ENCODE results near the gene NEAT1.
A peak's percentile ranks its signal among the peaks of the same experiment; 100 is the strongest.

NEAT1 gene

DNA sequence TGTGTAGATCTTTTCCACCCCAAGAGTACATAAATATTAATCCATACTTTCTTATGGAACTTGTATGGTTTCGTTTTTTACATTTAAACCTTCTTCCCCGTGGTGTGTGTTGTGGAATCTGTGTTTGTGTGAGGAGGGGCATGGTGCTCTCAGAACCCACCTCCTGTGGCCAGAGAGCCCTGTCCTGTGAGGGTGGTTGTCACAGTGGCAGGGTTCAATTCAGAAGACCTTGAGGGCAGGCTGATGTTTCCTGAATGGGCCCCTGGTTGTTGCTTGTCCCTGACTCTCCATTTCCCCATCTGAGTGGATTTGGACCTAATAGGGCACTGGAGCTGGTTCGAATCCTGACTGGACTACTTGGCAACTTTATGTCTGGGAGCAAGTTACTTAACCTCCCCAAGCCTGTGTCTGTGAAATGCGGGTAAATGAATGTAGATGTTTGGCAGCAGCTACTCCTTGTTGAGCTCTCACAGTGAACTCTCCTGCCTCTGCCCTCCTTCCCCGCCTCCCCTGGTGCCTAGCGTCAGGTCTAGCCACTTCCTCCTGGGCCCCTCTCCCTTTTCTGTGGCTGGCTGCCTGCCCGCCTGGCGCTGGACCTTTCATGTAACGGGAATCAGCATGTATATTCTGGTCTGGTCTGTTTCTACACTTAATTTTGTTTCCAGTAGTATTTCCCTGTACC, 7.3 kb downstream of the NEAT1 start:
- DNase-seq (ENCODE audit: low spot score): no peak
- Histone ChIP-seq H3K36me3 (replicated peaks in 1 of 2; ENCODE audit: control insufficient read depth in 2 of 2, insufficient read depth in 2 of 2, low read length in 2 of 2) (peaks cover 3 to 99% of the 10 kb centered on the region in 2 donors), H2BK120ac (ENCODE audit: low read depth, low read length) (no peak overlapping the region), H3K9me3 (replicated peaks in 1 of 2; ENCODE audit: control insufficient read depth in 2 of 2, insufficient read depth in 1 of 2, low read depth in 1 of 2, low read length in 2 of 2) (no peaks in the 10 kb centered on the region), H3K27ac (replicated peaks; ENCODE audit: low read length) (no peak overlapping the region), H4K8ac (ENCODE audit: low read depth, low read length) (no peak overlapping the region), H3K18ac (ENCODE audit: low read length) (peak overlapping the region; percentile 30), H2AFZ (ENCODE audit: low read length) (no peak overlapping the region), H3K27me3 (ENCODE audit: control insufficient read depth in 3 of 3, insufficient read depth in 3 of 3, low read depth in 1 of 3, low read length in 3 of 3) (no peaks in the 10 kb centered on the region), H3K14ac (ENCODE audit: low read length) (no peak overlapping the region), H3K79me1 (ENCODE audit: low read depth, low read length) (no peaks in the 10 kb centered on the region), H3K4me2 (ENCODE audit: insufficient read depth, low read length, poor library complexity, severe bottlenecking) (no peak overlapping the region), H3K23ac (ENCODE audit: low read depth, low read length, poor library complexity) (no peak overlapping the region), H2BK5ac (ENCODE audit: low read length) (no peak overlapping the region), H3K4me1 (ENCODE audit: control insufficient read depth in 2 of 2, insufficient read depth in 1 of 2, low read depth in 1 of 2, low read length in 2 of 2) (peaks cover 5 to 41% of the 10 kb centered on the region in 2 donors), H2BK12ac (ENCODE audit: low read length) (no peak overlapping the region), H2AK5ac (ENCODE audit: low read depth, low read length) (no peak overlapping the region), H2BK15ac (ENCODE audit: low read length) (no peak overlapping the region), H3K9ac (ENCODE audit: low read depth, low read length, poor library complexity) (peak overlapping the region; percentile 4), H3K4ac (ENCODE audit: low read length) (no peak overlapping the region), H4K91ac (ENCODE audit: low read depth, low read length, poor library complexity) (no peak overlapping the region), H3K4me3 (ENCODE audit: low read length in 2 of 2) (peak overlapping the region in 1 of 2 donors; percentile 14)
- WGBS, 2 donors (ENCODE audit: extremely low coverage in 2 of 2, insufficient read length in 2 of 2, insufficient replicate concordance in 1 of 2): no CpG with 5 or more reads among the region's 9 CpGs

DNA sequence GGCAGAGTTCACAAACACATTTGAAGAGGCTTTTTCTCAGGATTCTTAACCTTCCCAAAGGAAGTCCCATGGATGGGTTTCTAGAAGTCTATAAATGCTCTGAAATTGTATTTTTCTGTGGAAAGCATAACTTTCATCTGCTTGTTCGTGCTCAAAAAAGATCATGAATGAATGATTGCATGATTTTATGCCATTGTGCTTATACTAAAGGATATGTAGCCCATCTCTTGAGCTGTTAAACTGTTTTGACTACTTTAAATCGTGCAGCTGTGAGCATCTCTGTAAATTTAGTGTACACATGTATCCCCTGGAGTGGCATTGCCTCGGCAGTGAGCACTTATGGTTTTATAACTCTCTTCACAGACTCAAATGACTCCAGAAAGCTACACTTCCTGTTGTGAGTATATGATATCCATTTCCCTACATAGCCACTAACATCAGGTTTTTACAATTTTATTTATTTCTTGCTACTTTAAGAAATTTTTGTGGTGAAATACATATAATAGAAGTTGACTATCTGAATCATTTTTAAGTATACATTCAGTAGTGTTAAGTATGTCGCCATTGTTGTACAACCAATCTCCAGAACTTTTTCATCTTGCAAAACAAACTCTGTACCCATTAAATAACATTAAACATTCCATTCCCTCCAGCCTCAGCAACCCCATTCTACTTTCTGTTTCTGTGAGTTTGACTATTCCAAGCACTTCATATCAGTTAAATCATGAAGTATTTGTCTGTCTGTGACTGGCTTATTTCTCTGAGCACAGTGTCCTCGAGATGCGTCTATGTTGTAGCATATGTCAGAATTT, 8.0 kb downstream of the NEAT1 start:
- Histone ChIP-seq H3K4me2 (ENCODE audit: insufficient read depth, low read length, poor library complexity, severe bottlenecking) (no peak overlapping the region), H3K4ac (ENCODE audit: low read length) (no peak overlapping the region), H2BK5ac (ENCODE audit: low read length) (no peak overlapping the region), H2AFZ (ENCODE audit: low read length) (no peak overlapping the region), H2BK12ac (ENCODE audit: low read length) (no peak overlapping the region), H3K14ac (ENCODE audit: low read length) (no peak overlapping the region), H3K9ac (ENCODE audit: low read depth, low read length, poor library complexity) (no peak overlapping the region), H3K27me3 (ENCODE audit: control insufficient read depth in 3 of 3, insufficient read depth in 3 of 3, low read depth in 1 of 3, low read length in 3 of 3) (no peaks in the 10 kb centered on the region), H2AK5ac (ENCODE audit: low read depth, low read length) (no peak overlapping the region), H4K91ac (ENCODE audit: low read depth, low read length, poor library complexity) (no peak overlapping the region), H2BK15ac (ENCODE audit: low read length) (no peak overlapping the region), H3K36me3 (replicated peaks in 1 of 2; ENCODE audit: control insufficient read depth in 2 of 2, insufficient read depth in 2 of 2, low read length in 2 of 2) (peaks cover 4 to 99% of the 10 kb centered on the region in 2 donors), H3K79me1 (ENCODE audit: low read depth, low read length) (no peaks in the 10 kb centered on the region), H3K18ac (ENCODE audit: low read length) (no peak overlapping the region), H2BK120ac (ENCODE audit: low read depth, low read length) (no peak overlapping the region), H3K27ac (replicated peaks; ENCODE audit: low read length) (no peak overlapping the region), H3K9me3 (replicated peaks in 1 of 2; ENCODE audit: control insufficient read depth in 2 of 2, insufficient read depth in 1 of 2, low read depth in 1 of 2, low read length in 2 of 2) (no peaks in the 10 kb centered on the region), H3K4me1 (ENCODE audit: control insufficient read depth in 2 of 2, insufficient read depth in 1 of 2, low read depth in 1 of 2, low read length in 2 of 2) (peaks cover 3 to 41% of the 10 kb centered on the region in 2 donors), H4K8ac (ENCODE audit: low read depth, low read length) (no peak overlapping the region), H3K23ac (ENCODE audit: low read depth, low read length, poor library complexity) (no peak overlapping the region), H3K4me3 (ENCODE audit: low read length in 2 of 2) (peak overlapping the region in 1 of 2 donors; percentile 14)
- no peak for DNase-seq (ENCODE audit: low spot score)
- WGBS, 2 donors (ENCODE audit: extremely low coverage in 2 of 2, insufficient read length in 2 of 2, insufficient replicate concordance in 1 of 2): no CpG with 5 or more reads among the region's 6 CpGs

DNA sequence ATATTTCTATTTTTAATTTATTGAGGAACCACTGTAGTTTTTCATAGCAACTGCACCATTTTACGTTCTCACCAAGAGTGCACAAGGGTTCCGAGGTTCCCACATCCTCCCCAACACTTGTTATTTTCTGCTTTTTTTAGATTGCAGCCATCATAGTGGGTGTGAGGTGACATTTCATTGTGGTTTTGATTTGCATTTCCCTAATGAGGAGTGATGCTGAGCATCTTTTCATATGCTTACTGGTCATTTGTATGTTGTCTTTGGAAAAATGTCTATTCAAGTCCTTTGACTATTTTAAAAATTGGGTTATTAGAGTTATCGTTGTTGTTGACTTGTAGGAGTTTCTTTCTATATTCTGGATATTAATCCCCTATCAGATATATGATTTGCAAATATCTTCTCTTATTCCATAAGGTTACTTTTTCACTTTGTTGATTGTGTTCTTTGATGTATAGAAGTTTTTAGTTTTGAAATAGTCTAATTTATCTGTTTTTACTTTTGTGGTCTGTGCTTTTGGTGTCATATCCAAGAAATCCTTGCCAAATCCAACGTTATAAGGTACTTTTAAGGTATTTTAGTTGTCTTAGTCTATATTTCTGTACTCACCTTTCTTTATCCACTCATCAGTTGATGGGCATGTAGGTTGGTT, 9.0 kb downstream of the NEAT1 start:
- Histone ChIP-seq H2BK120ac (ENCODE audit: low read depth, low read length) (no peak overlapping the region), H2AFZ (ENCODE audit: low read length) (no peak overlapping the region), H3K23ac (ENCODE audit: low read depth, low read length, poor library complexity) (no peak overlapping the region), H3K36me3 (replicated peaks in 1 of 2; ENCODE audit: control insufficient read depth in 2 of 2, insufficient read depth in 2 of 2, low read length in 2 of 2) (peaks cover 6 to 99% of the 10 kb centered on the region in 2 donors), H3K14ac (ENCODE audit: low read length) (no peak overlapping the region), H2BK12ac (ENCODE audit: low read length) (no peak overlapping the region), H2BK5ac (ENCODE audit: low read length) (no peak overlapping the region), H3K4me1 (ENCODE audit: control insufficient read depth in 2 of 2, insufficient read depth in 1 of 2, low read depth in 1 of 2, low read length in 2 of 2) (peaks cover 3 to 34% of the 10 kb centered on the region in 2 donors), H3K18ac (ENCODE audit: low read length) (no peak overlapping the region), H3K27ac (replicated peaks; ENCODE audit: low read length) (no peak overlapping the region), H4K91ac (ENCODE audit: low read depth, low read length, poor library complexity) (no peak overlapping the region), H4K8ac (ENCODE audit: low read depth, low read length) (no peak overlapping the region), H3K9me3 (replicated peaks in 1 of 2; ENCODE audit: control insufficient read depth in 2 of 2, insufficient read depth in 1 of 2, low read depth in 1 of 2, low read length in 2 of 2) (no peaks in the 10 kb centered on the region), H3K79me1 (ENCODE audit: low read depth, low read length) (peaks cover 2% of the 10 kb centered on the region), H2AK5ac (ENCODE audit: low read depth, low read length) (no peak overlapping the region), H2BK15ac (ENCODE audit: low read length) (no peak overlapping the region), H3K27me3 (ENCODE audit: control insufficient read depth in 3 of 3, insufficient read depth in 3 of 3, low read depth in 1 of 3, low read length in 3 of 3) (no peaks in the 10 kb centered on the region), H3K4me2 (ENCODE audit: insufficient read depth, low read length, poor library complexity, severe bottlenecking) (no peak overlapping the region), H3K4ac (ENCODE audit: low read length) (no peak overlapping the region), H3K4me3 (ENCODE audit: low read length in 2 of 2) (no peak overlapping the region), H3K9ac (ENCODE audit: low read depth, low read length, poor library complexity) (no peak overlapping the region)
- WGBS, 2 donors (ENCODE audit: extremely low coverage in 2 of 2, insufficient read length in 2 of 2, insufficient replicate concordance in 1 of 2): no CpG with 5 or more reads among the region's 4 CpGs
- DNase-seq (ENCODE audit: low spot score): no peak

Data from neuronal stem cell (in vitro differentiated cells).